Amniotic epithelial cell (primary cell): ENCODE results near the gene MED26.
"Not testable (repeated sequence)": the region's sequence is repeated elsewhere in the genome, so short reads cannot be mapped to it uniquely, and the experiment has no call there.

Experiments
- DNase-seq: peaks from one replicate; pipeline ENCODE4 v3.0.0-alpha.2; 2010; ENCODE audit warnings: low read depth

The MED26 gene, protein sequence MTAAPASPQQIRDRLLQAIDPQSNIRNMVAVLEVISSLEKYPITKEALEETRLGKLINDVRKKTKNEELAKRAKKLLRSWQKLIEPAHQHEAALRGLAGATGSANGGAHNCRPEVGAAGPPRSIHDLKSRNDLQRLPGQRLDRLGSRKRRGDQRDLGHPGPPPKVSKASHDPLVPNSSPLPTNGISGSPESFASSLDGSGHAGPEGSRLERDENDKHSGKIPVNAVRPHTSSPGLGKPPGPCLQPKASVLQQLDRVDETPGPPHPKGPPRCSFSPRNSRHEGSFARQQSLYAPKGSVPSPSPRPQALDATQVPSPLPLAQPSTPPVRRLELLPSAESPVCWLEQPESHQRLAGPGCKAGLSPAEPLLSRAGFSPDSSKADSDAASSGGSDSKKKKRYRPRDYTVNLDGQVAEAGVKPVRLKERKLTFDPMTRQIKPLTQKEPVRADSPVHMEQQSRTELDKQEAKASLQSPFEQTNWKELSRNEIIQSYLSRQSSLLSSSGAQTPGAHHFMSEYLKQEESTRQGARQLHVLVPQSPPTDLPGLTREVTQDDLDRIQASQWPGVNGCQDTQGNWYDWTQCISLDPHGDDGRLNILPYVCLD

DNA sequence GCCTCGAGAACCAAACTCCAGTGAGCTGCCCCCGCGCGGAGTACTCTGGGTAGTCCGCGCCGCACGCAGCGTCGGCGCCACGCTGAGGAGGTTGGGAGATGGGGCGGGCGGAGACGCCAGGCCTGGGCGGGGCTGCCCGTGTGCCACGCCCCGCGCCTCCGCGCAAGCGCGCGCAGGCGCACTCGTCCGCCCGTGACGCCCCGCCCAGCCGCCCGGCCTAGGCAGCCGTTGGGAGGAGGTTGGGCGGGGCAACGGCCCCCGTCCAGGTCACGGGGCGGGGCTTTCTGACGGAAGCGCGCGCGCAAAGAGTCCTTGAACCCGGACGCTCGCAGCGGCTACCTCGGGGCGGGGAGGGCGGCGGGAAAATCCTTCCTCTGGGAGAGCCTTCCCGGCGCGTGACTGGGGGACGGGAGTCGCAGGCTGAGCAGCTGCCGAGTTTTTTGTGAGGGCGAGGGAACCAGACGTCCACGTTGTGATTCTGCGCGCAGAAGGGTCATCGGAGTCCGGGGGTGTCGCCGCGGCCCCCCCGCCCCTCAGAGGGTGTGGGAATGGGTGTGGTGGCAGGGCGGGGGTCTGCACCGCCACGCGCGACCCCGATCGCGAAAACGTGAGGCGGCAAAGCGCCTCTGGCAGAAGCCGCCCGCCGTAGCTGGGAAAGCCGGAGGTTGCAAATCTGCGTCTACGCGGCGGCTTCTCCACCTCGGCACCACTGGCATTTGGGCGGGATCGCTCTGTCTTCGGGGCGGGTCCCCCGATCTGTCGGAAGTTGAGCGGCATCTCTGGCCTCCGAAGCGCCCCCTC lies at the start of gene MED26:
TSS of gene MED26 (minus strand) at position 22 of the 801 bp plus-strand sequence. CDS start 261 bp downstream, outside the sequence.
- peak; percentile 84 for DNase-seq

DNA sequence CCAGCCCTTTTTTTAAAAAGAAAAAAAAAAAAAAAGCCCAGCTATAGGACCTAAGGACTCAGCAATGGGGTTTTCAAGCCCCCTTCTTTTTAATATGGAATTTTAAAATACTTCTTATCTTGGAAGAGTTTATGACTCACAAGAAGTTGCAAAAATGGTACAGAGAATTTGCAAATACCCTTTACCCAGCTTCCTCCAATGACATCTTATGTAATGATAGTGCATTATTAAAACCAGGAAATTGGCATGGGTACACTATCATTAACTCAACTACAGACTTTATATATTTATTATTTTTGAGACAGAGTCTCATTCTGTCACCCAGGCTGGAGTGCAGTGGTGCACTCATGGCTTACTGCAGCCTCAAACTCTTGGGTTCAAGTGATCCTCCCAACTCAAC lies 49.1 kb upstream of the MED26 start:
- peak; percentile 21 for DNase-seq

DNA sequence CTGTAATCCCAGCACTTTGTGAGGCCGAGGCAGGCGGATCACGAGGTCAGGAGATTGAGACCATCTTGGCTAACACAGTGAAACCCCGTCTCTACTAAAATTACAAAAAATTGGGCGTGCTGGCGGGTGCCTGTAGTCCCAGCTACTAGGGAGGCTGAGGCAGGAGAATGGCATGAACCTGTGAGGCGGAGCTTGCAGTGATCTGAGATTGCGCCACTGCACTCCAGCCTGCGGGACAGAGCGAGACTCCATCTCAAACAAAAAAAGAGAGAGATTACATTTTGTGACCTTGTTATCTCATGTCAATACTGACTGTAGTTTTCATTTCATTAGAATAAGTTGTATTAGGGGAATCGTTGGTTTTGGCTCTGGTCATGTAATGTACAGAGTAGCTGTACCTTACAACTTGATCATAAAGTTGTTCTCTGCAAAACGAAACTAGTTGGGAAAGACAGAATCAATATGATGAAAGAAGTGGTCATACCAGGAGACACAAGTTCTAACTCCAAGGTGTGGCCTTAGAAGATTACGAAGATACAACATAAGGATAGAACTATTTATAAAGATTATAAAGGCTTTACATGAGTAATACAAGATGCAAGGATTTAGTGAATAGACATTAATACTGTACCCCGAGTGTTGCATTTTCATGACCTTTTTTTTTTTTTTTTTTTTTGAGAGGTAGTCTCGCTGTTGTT lies 48.2 kb upstream of the MED26 start:
- no peak for DNase-seq

DNA sequence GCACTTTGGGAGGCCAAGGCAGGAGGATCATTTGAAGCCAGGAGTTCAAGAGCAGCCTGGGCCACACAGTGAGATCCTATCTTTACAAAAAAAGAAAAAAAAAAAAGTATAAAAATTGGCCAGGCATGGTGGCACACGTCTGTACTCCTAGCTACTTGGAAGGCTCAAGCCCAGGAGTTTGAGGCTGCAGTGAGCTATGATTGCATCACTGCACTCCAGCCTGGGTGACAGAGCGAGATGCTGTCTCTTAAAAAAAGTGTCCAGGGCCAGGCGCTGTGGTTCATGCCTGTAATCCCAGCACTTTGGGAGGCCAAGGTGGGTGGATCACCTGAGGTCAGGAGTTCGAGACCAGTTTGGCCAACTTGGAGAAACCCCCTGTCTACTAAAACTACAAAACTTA lies 45.8 kb upstream of the MED26 start:
- not testable (repeated sequence) for DNase-seq

DNA sequence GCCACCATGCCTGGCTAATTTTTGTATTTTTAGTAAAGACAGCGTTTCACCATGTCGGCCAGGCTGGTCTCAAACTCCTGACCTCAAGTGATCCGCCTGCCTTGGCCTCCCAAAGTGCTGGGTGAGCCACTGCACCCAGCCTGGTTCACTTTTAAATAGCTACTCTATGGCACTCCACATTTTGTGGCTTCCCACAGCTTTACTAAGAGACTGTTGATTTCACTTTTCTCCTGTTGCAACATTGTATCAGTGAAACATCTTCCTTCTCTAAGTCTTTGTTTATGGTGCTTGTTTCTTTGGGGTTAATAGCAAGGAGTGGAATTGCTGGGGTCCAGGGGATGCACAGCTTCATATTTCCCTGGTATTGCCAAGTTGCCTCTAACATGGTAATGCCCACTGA lies 45.2 kb upstream of the MED26 start:
- DNase-seq = peak; percentile 17

DNA sequence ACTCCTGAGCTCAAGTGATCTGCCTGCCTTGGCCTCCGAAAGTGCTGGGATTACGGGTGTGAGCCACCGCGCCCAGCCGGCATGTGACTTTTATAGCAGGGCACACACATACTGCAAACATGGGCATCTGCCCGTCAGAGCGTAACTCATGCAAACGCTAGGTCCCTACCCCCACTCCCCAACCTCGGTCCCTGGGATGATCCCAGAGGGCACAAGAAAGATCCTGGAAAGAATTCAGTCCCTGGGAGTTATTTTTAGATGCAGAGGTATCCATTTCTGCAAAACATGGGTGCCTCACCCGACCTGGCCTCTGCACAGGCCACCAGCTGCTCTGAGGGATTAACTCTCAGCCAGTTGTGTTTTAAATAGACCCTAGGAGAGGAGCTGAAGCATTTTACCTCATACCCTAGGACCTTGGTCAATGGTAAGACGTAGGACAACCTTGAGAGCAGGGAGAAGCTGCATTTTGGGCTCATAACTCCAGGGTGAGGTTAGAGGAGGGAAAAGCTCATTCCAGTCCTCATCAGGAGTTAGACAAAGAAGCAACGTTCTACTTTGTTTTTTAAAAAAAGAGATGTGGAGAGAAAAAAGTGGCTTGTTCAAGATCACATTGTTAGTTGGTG lies 43.8 kb upstream of the MED26 start:
- DNase-seq = no peak

DNA sequence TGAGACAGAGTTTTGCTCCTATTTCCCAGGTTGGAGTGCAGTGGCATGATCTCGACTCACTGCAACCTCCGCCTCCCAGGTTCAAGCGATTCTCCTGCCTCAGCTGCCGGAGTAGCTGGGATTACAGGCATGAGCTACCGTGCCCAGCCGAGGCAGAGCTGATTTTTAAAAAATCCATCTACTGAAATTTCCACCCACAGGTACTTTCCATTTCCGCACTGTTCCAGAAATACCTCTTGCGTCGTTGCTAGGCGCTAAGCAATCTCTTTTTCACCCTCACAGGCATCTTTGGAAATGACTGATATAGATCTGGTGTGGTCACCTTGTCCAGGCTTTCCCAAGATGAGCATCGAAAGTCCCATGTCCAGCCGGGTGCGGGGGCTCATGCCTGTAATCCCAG lies 42.3 kb upstream of the MED26 start:
- DNase-seq = no peak

DNA sequence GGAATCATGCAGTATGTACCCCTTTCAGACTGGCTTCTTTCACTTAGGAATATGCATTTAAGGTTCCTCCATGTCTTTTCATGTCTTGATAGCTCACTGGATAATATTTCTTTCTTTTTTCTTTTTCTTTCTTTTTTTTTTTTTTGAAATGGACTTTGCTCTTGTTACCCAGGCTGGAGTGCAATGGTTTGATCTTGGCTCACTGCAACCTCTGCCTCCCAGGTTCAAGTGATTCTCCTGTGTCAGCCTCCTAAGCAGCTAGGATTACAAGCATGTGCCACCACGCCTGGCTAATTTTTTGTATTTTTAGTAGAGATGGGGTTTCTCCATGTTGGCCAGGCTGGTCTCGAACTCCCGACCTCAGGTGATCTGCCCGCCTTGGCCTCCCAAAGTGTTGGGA lies 40.7 kb upstream of the MED26 start:
- not testable (repeated sequence) for DNase-seq

DNA sequence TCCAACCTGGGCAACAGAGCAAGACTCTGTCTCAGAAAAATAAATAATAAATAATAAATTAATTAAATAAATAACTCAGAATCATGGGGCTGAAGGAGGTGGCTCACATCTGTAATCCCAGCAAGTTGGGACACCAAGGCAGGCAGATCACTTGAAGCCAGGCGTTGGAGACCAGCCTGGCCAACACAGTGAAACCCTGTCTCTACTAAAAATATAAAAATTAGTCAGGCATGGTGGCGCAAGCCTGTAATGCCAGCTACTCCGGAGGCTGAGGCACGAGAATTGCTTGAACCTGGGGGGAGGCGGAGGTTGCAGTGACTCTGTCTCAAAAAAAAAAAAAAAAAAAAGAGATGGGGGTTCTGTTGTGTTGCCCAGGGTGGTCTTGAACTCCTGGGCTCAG lies 40.2 kb upstream of the MED26 start:
- no peak for DNase-seq

DNA sequence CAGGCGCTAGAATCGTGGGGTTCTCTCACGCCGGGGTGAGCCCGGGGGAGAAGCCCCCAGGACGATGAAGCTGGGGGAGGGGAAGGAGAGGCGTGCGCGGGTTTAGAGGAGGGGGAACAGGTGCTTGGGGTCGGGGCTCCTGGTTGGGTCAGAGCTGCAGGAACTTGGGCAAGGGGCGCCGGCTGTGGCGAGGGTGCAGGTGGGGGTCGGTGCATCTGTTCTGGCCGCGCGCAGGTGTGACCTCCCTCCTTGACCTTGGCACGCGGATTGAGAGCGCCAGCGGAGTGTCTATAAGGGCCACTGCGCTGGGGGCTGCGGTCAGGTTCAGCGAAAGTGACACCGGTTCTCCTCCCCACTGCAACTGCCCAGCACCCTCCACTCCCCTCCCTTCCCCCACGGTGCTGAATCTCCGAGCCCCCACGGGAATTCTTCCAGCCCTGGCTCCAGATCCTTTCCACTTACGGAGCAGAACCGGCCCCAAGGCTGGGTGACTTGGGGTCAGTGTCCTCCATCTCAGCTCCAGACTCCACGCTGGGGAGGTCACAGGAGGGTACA lies 33.6 kb upstream of the MED26 start:
- no peak for DNase-seq

DNA sequence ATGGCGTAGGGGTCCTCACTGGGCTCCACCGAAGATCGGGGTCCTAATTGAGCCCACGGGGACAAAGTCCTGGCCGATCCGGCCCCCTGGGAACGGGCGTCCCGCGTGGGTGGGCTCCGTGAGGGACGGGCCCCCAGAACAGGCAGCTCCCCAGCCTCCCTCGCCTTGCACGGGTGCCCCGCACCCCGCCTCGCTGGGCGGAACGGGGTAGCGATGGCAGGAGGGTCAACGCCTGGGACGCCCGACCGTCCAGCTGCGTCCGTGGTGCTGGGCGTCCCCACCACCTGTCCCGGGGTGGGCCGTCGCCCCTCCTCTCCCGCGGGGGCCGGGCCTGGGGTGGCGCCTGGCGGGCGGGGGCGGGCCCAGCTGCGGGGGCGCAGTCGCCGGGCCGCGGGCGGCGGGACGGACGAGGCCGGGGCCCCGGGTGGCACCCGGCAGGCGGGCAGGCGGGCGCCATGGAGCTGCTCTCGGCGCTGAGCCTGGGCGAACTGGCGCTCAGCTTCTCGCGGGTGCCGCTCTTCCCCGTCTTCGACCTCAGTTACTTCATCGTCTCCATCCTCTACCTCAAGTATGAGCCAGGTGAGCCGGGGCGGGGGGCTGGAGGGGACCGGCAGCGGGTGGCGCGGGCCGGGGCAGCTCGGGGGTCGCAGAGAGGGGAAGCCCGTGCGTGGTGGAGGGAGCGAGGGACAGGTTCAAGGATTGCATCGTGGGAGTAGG lies 32.9 kb upstream of the MED26 start, which contains the start of gene TMEM38A:
TSS of gene TMEM38A (plus strand) at position 377 of the 717 bp plus-strand sequence. CDS start at position 456, 79 bp downstream.
- DNase-seq = no peak

DNA sequence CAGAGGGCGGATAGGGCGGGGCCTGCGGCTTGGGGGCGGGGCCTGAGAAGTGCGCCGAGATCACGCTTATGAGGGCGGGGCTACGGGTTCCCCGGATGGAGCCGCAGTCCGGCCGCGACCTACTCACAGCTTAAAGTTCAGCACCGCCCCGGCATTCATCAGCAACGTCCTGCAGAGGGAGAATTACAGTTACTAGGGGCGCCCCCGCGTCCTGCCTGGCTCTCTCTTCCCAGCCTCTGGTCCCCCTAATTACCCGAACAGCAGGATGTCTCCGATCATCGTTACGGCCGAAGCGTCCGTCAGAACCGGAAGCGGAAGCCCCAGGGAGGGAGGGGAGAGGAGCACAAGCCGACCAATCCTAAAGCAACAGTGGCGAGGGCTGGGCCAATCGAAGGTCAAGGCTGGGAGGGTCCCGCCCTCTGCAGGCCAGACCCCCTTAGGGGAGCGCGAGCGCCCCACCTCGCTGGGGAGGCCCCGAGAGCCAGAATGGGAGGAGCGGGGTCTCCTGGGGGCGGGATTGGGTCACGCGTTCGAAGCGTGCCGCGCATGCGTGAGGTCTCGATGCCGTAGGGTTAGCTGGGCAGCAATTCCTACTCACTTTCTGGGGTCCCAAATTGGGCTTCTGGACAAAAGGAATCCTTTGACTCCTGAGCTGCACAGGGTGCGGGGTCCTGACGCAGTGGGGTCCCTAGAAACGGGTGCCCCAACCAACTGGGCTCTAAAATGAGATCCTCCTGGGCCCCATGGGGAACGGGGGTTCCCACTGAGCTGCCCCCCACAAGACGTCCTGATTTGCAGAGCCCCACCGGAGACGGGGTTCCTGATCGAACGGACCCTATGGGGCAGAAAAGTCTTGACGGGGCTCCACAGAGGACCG lies 32.1 kb upstream of the MED26 start, which contains the start of gene SMIM7:
TSS of gene SMIM7 (minus strand) at position 313 of the 877 bp plus-strand sequence. CDS start at position 279, 34 bp downstream.
- peak; percentile 98 for DNase-seq

DNA sequence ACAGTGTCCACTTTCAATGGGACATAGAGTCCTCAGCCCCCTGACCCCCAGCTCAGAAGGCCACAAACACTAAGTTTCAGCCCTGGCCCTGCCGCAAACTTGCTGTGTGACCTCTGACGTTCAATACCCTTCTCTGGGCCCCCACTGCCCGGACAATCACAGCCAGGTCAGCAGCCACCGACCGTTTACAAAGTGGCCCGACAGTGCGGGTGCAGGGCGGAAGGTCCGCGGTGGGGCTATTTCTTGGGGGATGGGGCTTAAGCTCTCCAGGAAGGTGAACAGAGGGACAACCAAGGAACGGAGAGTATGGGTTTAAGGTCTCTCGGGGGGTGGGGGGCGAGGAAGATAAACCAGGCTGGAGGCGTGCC lies 31.4 kb upstream of the MED26 start:
- no peak for DNase-seq

DNA sequence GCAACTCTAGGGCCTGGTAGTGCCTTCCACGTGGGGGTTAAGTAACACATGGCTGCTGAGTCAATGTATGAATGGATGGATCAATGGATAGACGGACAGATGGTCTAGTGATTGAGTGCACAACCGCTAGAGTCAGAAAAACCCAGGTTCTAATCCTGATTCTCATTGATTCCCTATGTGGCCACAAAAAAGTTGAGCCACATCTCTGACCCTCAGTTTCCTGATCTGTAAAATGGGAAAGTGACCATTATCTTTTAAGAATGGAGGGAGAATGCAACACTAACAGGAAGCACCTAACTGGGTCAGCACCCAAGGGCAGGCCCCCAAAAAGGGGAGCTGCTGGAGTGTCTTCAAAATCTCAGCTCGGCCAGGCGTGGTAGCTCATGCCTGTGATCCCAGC lies 29.4 kb upstream of the MED26 start:
- no peak for DNase-seq

DNA sequence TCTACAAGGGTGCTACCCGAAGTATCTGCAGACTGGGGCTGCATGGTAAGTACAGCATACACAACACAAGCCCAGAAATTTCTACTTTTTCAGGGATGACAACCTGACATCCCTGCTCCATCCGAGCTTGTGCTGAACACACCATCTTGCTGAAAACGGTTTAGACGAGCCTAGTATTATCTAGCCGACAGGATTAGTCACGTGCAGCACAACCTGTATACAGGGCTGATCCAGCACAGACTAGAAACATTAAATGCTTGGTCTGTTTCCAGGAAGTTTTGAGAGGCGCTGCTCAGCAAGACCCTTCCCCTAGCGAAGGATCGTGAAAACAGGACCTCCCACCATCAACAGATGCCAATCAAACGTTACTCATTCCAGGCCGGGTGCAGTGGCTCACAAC lies 27.7 kb upstream of the MED26 start:
- DNase-seq = no peak

DNA sequence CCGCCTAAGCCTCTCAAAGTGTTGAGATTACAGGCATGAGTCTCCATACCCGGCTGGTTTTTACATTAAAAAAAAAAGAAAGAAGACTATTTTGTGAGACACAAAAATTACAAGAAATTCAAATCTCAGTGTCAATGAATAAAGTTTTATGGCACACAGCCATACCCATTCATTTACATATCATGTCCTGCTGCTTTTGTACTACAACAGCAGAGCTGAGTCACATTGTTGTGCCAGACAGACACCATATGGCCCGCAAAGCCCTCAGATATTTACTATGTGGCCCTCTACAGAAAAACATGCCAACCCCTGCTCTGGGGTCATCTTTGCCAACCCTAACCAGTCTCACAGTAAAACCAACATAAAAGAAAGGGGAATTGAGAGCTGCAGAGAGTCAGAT lies 26.6 kb upstream of the MED26 start:
- peak; percentile 29 for DNase-seq

DNA sequence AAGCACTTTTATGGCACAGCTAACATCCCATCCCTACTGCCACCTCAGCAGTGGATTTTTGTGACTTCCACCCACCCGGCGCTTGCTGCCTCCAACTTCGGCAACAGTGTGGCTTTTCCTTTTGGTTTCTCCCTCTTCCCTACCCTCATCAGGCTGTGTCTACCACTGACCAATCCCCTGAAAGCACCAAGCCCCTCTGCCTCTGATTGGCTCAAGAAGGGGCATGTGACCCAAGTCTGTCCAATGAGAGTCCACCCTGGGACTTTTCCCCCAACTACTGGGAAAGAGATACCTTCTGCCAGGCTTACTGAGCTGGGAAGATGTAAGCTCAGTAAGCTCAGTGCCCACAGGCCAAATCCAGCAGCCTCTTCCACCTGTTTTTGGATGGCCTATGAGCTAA lies 26.1 kb upstream of the MED26 start:
- DNase-seq = peak; percentile 19

DNA sequence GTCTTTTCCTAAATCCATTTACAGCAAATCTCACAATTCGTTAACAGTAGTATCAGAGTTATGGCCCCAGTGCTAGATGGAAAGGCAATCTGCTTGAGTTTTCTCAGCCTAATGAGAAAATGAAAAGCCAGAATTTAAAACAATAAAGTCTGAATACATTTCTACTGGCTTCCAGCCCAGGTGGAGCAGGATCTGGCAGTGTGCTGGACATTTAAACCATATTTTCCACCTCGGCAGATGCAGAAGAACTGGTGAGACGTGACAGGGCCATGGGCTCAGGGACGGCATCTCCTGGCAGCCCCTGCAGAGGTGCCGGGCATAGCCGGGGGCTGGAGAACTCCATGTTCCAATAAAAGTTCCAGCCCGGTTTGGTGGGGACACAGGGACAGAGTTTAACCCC lies 24.9 kb upstream of the MED26 start:
- no peak for DNase-seq

DNA sequence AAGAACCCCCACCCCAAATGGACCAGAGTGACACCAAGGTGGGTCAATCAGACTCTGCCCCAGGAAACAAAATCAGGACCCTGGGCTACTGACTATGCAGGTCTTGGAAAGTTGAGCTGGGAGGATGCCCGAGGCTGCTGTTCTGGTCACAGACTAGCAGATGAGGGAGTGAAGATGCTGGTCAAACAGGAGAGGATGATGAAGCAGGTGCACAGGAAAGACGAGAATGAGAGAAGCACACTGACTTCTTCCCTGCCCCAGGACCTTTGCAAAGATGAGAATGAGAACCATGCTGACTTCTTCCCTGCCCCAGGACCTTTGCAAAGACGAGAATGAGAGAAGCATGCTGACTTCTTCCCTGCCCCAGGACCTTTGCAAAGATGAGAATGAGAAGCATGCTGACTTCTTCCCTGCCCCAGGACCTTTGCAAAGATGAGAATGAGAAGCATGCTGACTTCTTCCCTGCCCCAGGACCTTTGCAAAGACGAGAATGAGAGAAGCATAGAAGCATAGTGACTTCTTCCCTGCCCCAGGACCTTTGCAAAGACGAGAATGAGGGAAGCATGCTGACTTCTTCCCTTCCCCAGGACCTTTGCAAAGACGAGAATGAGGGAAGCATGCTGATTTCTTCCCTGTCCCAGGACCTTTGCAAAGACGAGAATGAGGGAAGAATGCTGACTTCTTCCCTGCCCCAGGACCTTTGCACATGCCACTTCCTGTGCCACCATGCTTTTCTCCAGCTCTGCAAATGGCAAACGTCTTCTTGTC lies 23.6 kb upstream of the MED26 start:
- not testable (repeated sequence) for DNase-seq
